ENCODE data around the gene SLC25A19.

GRCh38 chr17:75267153-75267410, 22.2 kb downstream of the SLC25A19 start:
- TF ChIP-seq, protein P1, sequence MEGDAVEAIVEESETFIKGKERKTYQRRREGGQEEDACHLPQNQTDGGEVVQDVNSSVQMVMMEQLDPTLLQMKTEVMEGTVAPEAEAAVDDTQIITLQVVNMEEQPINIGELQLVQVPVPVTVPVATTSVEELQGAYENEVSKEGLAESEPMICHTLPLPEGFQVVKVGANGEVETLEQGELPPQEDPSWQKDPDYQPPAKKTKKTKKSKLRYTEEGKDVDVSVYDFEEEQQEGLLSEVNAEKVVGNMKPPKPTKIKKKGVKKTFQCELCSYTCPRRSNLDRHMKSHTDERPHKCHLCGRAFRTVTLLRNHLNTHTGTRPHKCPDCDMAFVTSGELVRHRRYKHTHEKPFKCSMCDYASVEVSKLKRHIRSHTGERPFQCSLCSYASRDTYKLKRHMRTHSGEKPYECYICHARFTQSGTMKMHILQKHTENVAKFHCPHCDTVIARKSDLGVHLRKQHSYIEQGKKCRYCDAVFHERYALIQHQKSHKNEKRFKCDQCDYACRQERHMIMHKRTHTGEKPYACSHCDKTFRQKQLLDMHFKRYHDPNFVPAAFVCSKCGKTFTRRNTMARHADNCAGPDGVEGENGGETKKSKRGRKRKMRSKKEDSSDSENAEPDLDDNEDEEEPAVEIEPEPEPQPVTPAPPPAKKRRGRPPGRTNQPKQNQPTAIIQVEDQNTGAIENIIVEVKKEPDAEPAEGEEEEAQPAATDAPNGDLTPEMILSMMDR (conservative IDR thresholded peaks at IDR 0.05; ENCODE audit: low read length), result no peak
- TF ChIP-seq EZH2phosphoT487 (IDR thresholded peaks at IDR 0.05; ENCODE audit: borderline replicate concordance, low read depth, low read length), result no peak
